Neural cell (in vitro differentiated cells): ENCODE data around the gene RPS6KA1. TPM values are rescaled to one million over a fixed set of nuclear protein-coding genes. Genes with fewer than 3 reads are reported as not detected.

Experiments
- H2AFZ ChIP-seq: fragments of 200-600, 300-800 bp; sonication (generic), shearing (Covaris generic); 2 replicates; pipeline ENCODE4 v1.6.0; 2014; ENCODE audit warnings: low read depth, mild to moderate bottlenecking, antibody characterized with exemption, low read length, moderate library complexity
- H3F3A ChIP-seq: fragments of 200-600 bp; shearing (Covaris generic); 2 replicates; pipeline ENCODE4 v1.6.1; 2016; ENCODE audit warnings: mild to moderate bottlenecking, moderate library complexity, mixed read lengths, antibody characterized with exemption, low read length; ENCODE audit not compliant: insufficient read depth, poor library complexity, severe bottlenecking
- H3K27ac ChIP-seq: fragments of 200-600, 300-800 bp; sonication (generic), shearing (Covaris generic); 2 replicates; pipeline ENCODE4 v1.5.1; 2014; ENCODE audit warnings: mild to moderate bottlenecking, low read length, moderate library complexity
- H3K27me3 ChIP-seq: fragments of 300-800, 200-600 bp; sonication (generic), shearing (Covaris generic); 2 replicates; pipeline ENCODE4 v1.6.0; 2014; ENCODE audit warnings: mild to moderate bottlenecking, low read depth, low read length, moderate library complexity; ENCODE audit not compliant: insufficient read depth
- H3K36me3 ChIP-seq: fragments of 300-800, 200-600 bp; sonication (generic), shearing (Covaris generic); 2 replicates; pipeline ENCODE4 v1.5.1; 2014; ENCODE audit warnings: mild to moderate bottlenecking, antibody characterized with exemption, low read length, moderate library complexity; ENCODE audit not compliant: insufficient read depth
- H3K4me2 ChIP-seq: fragments of 300-800, 200-600 bp; sonication (generic), shearing (Covaris generic); 2 replicates; pipeline ENCODE4 v1.6.0; 2014; ENCODE audit warnings: mild to moderate bottlenecking, low read length
- H3K4me3 ChIP-seq: fragments of 300-800, 200-600 bp; sonication (generic), shearing (Covaris generic); 2 replicates; pipeline ENCODE4 v1.5.1; 2014; ENCODE audit warnings: mild to moderate bottlenecking, low read length, moderate library complexity
- H3K79me2 ChIP-seq: fragments of 200-600 bp; shearing (Covaris generic); replicated peaks from 2 replicates; pipeline ENCODE4 v1.6.0; 2014; ENCODE audit warnings: mild to moderate bottlenecking, low read length, moderate library complexity; ENCODE audit not compliant: insufficient read depth
- H3K9ac ChIP-seq: fragments of 300-800, 200-600 bp; sonication (generic), shearing (Covaris generic); 2 replicates; pipeline ENCODE4 v1.6.1; 2016; ENCODE audit warnings: mild to moderate bottlenecking, low read length, mixed read lengths
- H3K9me2 ChIP-seq: fragments of 200-600 bp; shearing (Covaris generic); 2 replicates; pipeline ENCODE4 v1.6.1; 2016; ENCODE audit warnings: mild to moderate bottlenecking, low read length, mixed read lengths; ENCODE audit not compliant: insufficient read depth
- H3K9me3 ChIP-seq: fragments of 200-600, 300-800 bp; sonication (generic), shearing (Covaris generic); 2 replicates; pipeline ENCODE4 v1.6.1; 2016; ENCODE audit warnings: mild to moderate bottlenecking, mixed run types, low read length, moderate library complexity, mixed read lengths
- H4K20me1 ChIP-seq: fragments of 200-600 bp; shearing (Covaris generic); 2 replicates; pipeline ENCODE4 v1.6.1; 2016; ENCODE audit warnings: mild to moderate bottlenecking, mixed run types; ENCODE audit not compliant: insufficient read depth
- EP300 ChIP-seq: fragments of 450-650 bp; conservative IDR thresholded peaks from 2 replicates; pipeline ENCODE4 v1.6.1; 2014; ENCODE audit warnings: antibody characterized with exemption, mild to moderate bottlenecking, moderate library complexity; ENCODE audit not compliant: poor library complexity, severe bottlenecking
- EZH2 ChIP-seq: fragments of 200-600, 300-800 bp; shearing (Covaris generic), sonication (generic); IDR thresholded peaks from 2 replicates; pipeline ENCODE4 v1.6.1; 2014; ENCODE audit warnings: antibody characterized with exemption, low read length, borderline replicate concordance, mild to moderate bottlenecking; ENCODE audit not compliant: insufficient read depth, poor library complexity, severe bottlenecking
- MXI1 ChIP-seq: fragments of 450-650 bp; conservative IDR thresholded peaks from 2 replicates; pipeline ENCODE4 v1.6.1; 2014; ENCODE audit warnings: antibody characterized with exemption, mild to moderate bottlenecking; ENCODE audit not compliant: poor library complexity, severe bottlenecking
- POLR2AphosphoS5 ChIP-seq: IDR thresholded peaks from 2 replicates; pipeline ENCODE4 v1.6.1; 2012
- RAD21 ChIP-seq: fragments of 450-650 bp; conservative IDR thresholded peaks from 2 replicates; pipeline ENCODE4 v1.6.1; 2014; ENCODE audit warnings: antibody characterized with exemption, mild to moderate bottlenecking, moderate library complexity
- SMC3 ChIP-seq: fragments of 450-650 bp; conservative IDR thresholded peaks from 2 replicates; pipeline ENCODE4 v1.6.1; 2014; ENCODE audit warnings: antibody characterized with exemption, mild to moderate bottlenecking, moderate library complexity; ENCODE audit not compliant: poor library complexity
- TAF1 ChIP-seq: IDR thresholded peaks from 2 replicates; pipeline ENCODE4 v1.6.1; 2012; ENCODE audit warnings: low read depth
- polyA plus RNA-seq: library from polyadenylated mRNA; depleted of rRNA; stranded (reverse); fragments of >200 nt; gene quantifications from 2 replicates; pipeline ENCODE4 v1.2.3, GENCODE V29; 2014
- TF ChIP-seq, protein P1 (sequence below): IDR thresholded peaks from 2 replicates; pipeline ENCODE4 v1.6.1; 2012; ENCODE audit warnings: borderline replicate concordance
- TF ChIP-seq, protein P2 (sequence below): fragments of 450-650 bp; IDR thresholded peaks from 2 replicates; pipeline ENCODE4 v1.5.1; 2014; ENCODE audit warnings: antibody characterized with exemption, mild to moderate bottlenecking, moderate library complexity; ENCODE audit not compliant: poor library complexity, severe bottlenecking

RPS6KA1 gene
- polyA plus RNA-seq, 1 donor from 2014 or later = 4.9 TPM

DNA sequence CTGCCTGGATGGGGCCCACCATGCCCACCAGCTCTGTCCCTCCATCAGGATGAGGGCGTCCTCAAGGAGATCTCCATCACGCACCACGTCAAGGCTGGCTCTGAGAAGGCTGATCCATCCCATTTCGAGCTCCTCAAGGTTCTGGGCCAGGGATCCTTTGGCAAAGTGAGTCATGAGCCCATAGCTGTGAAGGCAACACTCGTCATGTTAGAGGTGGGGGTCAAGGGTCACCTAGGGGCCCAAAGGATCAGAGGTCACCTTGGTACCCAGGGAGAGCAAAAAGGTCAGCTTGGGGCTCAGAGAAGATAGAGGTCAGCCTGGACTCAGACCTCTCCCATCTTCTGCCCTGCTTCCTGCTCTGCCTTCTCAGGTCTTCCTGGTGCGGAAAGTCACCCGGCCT, 17.3 kb downstream of the RPS6KA1 start:
- Histone ChIP-seq H3K27ac (no peak overlapping the region), H3K4me3 (no peak overlapping the region)

DNA sequence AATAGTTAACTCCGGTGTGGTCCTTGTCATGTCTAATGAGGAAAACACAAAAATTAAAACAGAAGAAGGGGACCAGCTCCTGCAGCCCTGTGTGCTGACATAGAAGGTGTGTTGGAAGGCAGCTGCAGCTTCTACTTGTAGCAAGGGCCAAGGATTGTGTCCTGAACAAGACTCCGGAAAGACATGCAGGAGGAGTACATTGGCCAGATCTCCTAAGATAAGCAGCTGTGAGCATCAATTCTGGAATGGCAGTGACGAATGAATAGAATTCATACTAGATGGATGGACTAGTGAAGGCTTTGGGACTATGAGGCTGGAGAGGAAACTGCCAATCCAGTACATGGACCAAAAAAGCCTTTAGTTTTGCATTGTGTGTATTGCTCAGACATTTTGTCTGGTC, 19.3 kb downstream of the RPS6KA1 start:
- H3K9me3 ChIP-seq = no peaks in the 10 kb centered on the region
- H3K27me3 ChIP-seq = no peaks in the 10 kb centered on the region
- H3F3A ChIP-seq = no peaks in the 10 kb centered on the region
- no peaks in the 10 kb centered on the region for H3K9me2 ChIP-seq
- H3K4me3 ChIP-seq = no peak overlapping the region
- H3K9ac ChIP-seq = no peak overlapping the region
- H3K36me3 ChIP-seq = no peaks in the 10 kb centered on the region
- H2AFZ ChIP-seq = no peak overlapping the region
- TF ChIP-seq RAD21 = no peak
- TF ChIP-seq POLR2AphosphoS5 = no peak
- no peak for TF ChIP-seq SMC3
- no peak for TF ChIP-seq EP300
- no peak for TF ChIP-seq MXI1
- TF ChIP-seq, protein P1, sequence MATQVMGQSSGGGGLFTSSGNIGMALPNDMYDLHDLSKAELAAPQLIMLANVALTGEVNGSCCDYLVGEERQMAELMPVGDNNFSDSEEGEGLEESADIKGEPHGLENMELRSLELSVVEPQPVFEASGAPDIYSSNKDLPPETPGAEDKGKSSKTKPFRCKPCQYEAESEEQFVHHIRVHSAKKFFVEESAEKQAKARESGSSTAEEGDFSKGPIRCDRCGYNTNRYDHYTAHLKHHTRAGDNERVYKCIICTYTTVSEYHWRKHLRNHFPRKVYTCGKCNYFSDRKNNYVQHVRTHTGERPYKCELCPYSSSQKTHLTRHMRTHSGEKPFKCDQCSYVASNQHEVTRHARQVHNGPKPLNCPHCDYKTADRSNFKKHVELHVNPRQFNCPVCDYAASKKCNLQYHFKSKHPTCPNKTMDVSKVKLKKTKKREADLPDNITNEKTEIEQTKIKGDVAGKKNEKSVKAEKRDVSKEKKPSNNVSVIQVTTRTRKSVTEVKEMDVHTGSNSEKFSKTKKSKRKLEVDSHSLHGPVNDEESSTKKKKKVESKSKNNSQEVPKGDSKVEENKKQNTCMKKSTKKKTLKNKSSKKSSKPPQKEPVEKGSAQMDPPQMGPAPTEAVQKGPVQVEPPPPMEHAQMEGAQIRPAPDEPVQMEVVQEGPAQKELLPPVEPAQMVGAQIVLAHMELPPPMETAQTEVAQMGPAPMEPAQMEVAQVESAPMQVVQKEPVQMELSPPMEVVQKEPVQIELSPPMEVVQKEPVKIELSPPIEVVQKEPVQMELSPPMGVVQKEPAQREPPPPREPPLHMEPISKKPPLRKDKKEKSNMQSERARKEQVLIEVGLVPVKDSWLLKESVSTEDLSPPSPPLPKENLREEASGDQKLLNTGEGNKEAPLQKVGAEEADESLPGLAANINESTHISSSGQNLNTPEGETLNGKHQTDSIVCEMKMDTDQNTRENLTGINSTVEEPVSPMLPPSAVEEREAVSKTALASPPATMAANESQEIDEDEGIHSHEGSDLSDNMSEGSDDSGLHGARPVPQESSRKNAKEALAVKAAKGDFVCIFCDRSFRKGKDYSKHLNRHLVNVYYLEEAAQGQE = no peak
- TF ChIP-seq EZH2 = no peak
- TF ChIP-seq TAF1 = no peak
- TF ChIP-seq, protein P2, sequence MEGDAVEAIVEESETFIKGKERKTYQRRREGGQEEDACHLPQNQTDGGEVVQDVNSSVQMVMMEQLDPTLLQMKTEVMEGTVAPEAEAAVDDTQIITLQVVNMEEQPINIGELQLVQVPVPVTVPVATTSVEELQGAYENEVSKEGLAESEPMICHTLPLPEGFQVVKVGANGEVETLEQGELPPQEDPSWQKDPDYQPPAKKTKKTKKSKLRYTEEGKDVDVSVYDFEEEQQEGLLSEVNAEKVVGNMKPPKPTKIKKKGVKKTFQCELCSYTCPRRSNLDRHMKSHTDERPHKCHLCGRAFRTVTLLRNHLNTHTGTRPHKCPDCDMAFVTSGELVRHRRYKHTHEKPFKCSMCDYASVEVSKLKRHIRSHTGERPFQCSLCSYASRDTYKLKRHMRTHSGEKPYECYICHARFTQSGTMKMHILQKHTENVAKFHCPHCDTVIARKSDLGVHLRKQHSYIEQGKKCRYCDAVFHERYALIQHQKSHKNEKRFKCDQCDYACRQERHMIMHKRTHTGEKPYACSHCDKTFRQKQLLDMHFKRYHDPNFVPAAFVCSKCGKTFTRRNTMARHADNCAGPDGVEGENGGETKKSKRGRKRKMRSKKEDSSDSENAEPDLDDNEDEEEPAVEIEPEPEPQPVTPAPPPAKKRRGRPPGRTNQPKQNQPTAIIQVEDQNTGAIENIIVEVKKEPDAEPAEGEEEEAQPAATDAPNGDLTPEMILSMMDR = no peak
- H3K79me2 ChIP-seq = no peaks in the 10 kb centered on the region
- H4K20me1 ChIP-seq = no peaks in the 10 kb centered on the region
- H3K27ac ChIP-seq = no peak overlapping the region
- no peak overlapping the region for H3K4me2 ChIP-seq

More for the DNA sequence above, 17.3 kb downstream of the RPS6KA1 start:
- Histone ChIP-seq H2AFZ (no peak overlapping the region), H3K4me2 (no peak overlapping the region), H3K9me2 (no peaks in the 10 kb centered on the region), H3K9me3 (no peaks in the 10 kb centered on the region), H3K36me3 (no peaks in the 10 kb centered on the region), H3K27me3 (no peaks in the 10 kb centered on the region), H3K79me2 (no peaks in the 10 kb centered on the region), H3F3A (no peaks in the 10 kb centered on the region), H3K9ac (no peak overlapping the region), H4K20me1 (no peaks in the 10 kb centered on the region)
- no peak for TF ChIP-seq SMC3

DNA sequence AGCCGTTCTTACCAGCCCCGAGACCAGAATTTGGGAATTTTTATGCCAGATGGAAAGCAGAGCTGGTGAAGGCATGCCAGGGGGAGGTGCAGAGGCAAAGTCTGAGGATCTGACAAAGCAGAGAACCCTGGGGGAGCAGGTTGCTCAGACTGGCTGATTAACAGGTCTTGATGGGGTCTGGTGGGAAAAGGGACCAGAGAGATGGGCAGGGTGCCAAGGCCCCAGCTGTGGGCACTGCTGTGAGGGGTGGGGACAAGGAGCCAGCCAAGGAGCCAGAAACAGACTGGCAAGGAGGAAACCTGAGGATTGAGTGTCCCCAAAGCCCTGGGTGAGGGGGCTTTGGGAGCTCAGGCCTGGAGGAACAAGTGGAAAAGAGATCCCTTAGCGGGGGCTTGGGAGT, 21.4 kb downstream of the RPS6KA1 start:
- Histone ChIP-seq H4K20me1 (no peaks in the 10 kb centered on the region), H3K36me3 (no peaks in the 10 kb centered on the region), H3K9me2 (no peaks in the 10 kb centered on the region), H3K27me3 (no peaks in the 10 kb centered on the region), H3K9me3 (no peaks in the 10 kb centered on the region), H3K27ac (no peak overlapping the region), H3K9ac (no peak overlapping the region), H2AFZ (no peak overlapping the region), H3K79me2 (no peaks in the 10 kb centered on the region), H3F3A (no peaks in the 10 kb centered on the region), H3K4me2 (no peak overlapping the region), H3K4me3 (no peak overlapping the region)
- TF ChIP-seq RAD21 = no peak
- no peak for TF ChIP-seq MXI1
- no peak for TF ChIP-seq EZH2
- TF ChIP-seq SMC3 = no peak
- TF ChIP-seq, protein P2 = no peak
- TF ChIP-seq, protein P1 = no peak
- TF ChIP-seq POLR2AphosphoS5 = no peak
- no peak for TF ChIP-seq EP300
- TF ChIP-seq TAF1 = no peak
